Choroid plexus epithelial cell (primary cell): Measurements from ENCODE around the gene SDR9C7.
"Not testable (repeated sequence)": the region's sequence is repeated elsewhere in the genome, so short reads cannot be mapped to it uniquely, and the experiment has no call there.

Experiments
- DNase-seq: peaks from one replicate; pipeline ENCODE4 v3.0.0-alpha.2; 2010; ENCODE audit warnings: low read depth
- H3K4me3 ChIP-seq: 2 replicates; pipeline ENCODE4 v1.5.1; 2011; ENCODE audit warnings: low read depth, mild to moderate bottlenecking, control low read depth, low read length, moderate library complexity
- CTCF ChIP-seq: conservative IDR thresholded peaks from 2 replicates; pipeline ENCODE4 v1.5.1; 2011; ENCODE audit warnings: low read depth, mild to moderate bottlenecking, control low read depth, inconsistent platforms, low read length, moderate library complexity

Gene SDR9C7

GRCh38 chr12:56886319-56886718, 47.9 kb downstream of the SDR9C7 start:
- TF ChIP-seq CTCF, result no peak
- DNase-seq, result no peak

GRCh38 chr12:56885316-56885715, 48.9 kb downstream of the SDR9C7 start:
- no peak for TF ChIP-seq CTCF
- no peak overlapping the region for H3K4me3 ChIP-seq
- DNase-seq, result no peak

More at GRCh38 chr12:56886319-56886718, 47.9 kb downstream of the SDR9C7 start:
- no peak overlapping the region for H3K4me3 ChIP-seq

GRCh38 chr12:56884421-56884820, 49.8 kb downstream of the SDR9C7 start:
- no peak for DNase-seq
- no peak for TF ChIP-seq CTCF
- H3K4me3 ChIP-seq, result no peak overlapping the region

GRCh38 chr12:56882407-56882806, 51.8 kb downstream of the SDR9C7 start:
- not testable (repeated sequence) for DNase-seq, H3K4me3 ChIP-seq

GRCh38 chr12:56880125-56880992, 53.8 kb downstream of the SDR9C7 start:
- H3K4me3 ChIP-seq, result no peak overlapping the region
- no peak for TF ChIP-seq CTCF
- DNase-seq, result no peak

- DNase-seq, H3K4me3 ChIP-seq: not testable (repeated sequence)
Measured at GRCh38 chr12:56879240-56880124, 54.7 kb downstream of the SDR9C7 start.

- peak; percentile 12 for DNase-seq
- no peak for TF ChIP-seq CTCF
- H3K4me3 ChIP-seq, result no peak overlapping the region
Measured at GRCh38 chr12:56878010-56878339, 56.2 kb downstream of the SDR9C7 start.
